GM18858 (cell line): ENCODE data around the gene CCDC186.

ENCODE experiments used
- ATAC-seq: cut with Tn5 transposase; IDR thresholded peaks from one replicate; pipeline ENCODE4 v1.9.1; 2021; ENCODE audit not compliant: unreplicated experiment

CCDC186 gene

DNA sequence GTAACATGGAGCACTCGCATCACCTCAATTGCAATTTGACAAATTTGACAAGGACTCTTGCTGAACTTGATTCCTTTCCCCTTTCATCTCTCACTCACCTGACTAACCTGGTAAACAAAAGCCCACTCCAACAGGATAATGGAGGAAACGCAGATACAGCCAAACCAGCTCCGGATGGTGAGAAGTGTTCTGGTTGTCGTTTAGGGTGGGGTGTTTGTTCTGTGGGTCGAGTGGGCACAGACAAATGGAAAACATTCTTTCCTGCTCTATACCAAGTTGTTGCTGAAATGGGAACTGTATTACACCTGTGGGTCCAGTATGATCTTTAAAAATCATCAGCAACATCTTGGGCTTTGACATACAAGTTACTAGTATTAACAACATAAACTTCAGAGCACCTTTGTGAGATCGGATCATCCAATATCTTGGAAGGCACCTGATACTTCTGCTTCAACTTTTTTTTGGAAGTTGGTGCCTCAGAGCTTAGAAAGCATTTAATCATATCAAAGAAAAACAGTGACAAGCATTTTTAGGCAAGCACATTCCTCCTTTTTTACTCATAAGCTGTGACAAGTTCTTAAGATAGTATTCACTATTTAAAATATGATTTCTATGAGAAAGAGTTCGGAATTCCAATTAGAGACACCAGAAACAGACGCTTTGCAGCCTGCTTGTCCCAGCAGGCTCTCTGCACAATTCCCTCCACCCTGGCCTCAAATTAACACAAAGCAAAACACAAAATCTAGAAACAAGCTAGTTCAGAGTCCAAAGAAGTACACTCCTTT, 58.1 kb downstream of the CCDC186 start:
- no peak for ATAC-seq

DNA sequence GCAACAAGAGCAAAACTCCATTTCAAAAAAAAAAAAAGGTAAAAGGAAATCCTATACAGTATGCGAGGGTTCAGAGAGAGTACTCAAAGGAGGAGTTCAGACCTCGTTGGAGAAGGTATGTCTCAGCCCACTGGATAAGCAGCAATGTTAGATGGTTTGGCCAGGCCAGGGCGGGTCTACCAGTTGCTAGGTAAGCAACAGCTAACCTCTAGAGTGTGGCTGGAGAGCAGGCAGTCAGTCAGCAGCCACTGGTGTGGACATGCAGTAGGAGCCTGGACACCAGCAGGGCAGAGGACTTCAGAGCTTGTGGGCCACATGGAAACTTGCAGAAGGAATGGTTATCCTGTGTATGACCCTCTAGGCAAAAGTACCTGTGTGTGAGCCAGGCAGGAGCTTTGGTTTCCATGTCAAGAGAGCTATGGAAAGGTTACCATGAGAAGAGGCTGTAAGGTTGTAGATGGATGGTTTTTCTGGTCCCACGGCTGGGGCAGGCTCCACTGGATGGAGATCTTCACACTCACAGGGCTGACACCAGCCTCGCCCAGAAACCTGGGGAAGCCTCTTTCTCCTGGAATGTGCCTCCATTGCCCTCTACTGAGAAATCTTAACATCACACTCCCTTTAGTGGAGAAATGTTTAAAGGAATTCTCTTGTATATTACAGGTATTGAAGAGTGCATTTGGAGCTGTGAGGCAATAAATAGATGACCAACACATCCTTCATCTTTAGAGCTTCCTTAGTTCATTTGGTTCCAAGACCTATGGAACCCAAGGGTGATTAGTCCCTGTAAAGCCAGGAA, 63.6 kb downstream of the CCDC186 start:
- ATAC-seq, result no peak

DNA sequence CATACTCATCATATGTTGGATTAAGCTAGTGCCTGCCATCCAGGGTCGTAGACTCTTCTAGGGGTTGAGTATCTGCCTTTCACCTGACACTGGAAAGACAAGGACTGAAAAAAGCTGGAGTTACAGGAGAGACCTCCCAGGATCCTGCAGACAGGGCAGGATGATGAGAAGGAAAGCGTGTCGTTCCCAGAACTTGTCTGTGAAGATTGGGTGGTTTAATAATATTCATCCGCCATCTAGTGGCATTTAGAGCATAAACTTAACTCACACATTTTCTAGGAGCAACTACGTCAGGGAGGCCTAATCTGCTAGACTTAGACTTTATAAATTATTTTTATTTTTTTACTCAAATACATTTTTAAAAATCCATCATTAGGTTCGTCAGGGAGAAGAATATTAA, 70.7 kb downstream of the CCDC186 start:
- ATAC-seq, result no peak

DNA sequence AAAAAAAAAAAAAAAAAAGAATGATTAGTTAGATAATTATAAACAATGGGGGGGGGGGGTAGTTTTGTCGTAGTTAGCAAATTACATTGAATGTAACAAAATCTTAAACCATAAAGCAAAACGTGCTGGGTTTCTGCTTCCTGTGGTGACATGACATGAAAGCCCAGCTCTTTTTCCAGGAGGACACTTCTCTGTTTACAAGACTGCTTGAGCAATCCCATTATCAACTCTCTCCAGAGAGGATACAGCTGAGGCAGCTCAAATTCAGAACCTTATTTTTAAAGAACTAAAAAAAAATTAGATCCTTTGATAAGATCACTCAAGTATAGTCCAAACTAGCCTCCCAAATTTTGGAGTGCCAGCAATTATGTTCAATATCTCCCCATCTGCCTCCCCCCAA, 71.7 kb downstream of the CCDC186 start:
- no peak for ATAC-seq

DNA sequence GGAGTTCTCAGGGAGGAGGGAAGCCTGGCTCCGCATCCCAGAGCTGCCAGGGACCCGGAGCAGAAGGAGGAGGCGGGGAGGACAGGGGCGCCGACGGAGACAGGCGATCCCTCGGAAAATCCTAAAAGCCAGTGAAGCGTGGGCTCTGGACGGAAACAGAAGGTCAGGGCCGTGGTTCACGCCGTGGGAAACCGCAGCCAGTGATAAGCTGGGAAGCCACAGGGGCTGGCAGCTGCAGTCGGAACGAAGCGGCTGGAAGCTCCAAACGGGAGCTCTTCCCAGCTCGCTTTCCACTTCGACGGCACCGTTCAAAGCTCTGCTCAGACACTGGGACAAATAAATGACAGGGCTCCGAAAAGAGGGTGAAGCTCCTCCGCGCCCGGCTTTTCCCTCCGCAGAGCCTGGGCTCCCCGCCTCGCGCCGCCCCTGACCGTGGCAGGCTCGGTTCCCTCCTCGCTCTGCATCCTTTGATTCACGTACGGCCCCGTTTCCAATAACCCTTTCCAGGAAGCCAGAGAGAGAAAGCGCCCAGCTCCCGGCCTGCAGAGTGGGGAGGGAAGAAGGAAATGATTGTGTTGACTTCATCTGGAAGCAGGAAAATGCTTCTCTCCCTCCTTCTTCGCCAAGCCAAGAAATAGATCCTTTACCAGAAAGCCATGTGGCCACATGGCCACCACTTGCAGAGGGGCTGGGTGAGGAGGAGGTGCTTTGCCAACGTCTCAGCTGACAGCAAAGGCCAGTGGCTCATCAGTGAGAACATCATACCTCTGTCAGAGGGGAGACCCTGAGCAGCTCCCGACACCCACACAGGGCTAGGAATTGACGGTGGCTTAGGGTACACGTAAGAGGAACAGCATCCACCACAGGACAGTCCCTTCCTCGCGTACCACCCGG, 72.9 kb downstream of the CCDC186 start:
- ATAC-seq, result no peak

DNA sequence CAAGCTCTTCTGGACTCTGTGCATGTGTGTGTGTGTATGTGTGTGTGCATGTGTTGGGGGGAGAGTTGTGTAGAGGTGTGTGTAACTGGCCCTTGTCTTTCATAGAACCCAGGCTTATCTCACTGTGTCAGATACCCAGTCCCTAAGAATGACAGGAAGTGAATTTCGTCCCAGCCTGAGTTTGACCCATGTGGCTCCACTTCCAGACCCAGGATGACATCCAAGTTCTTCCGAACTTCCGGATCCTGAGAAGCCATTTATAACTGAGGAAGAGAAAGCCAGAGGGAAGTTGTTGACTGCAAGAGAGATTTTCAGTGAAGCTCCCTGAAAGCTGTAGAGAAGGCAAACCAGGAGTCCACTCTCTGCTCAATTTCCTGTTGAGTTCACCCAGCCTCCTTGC, 77.1 kb downstream of the CCDC186 start:
- ATAC-seq, result no peak

DNA sequence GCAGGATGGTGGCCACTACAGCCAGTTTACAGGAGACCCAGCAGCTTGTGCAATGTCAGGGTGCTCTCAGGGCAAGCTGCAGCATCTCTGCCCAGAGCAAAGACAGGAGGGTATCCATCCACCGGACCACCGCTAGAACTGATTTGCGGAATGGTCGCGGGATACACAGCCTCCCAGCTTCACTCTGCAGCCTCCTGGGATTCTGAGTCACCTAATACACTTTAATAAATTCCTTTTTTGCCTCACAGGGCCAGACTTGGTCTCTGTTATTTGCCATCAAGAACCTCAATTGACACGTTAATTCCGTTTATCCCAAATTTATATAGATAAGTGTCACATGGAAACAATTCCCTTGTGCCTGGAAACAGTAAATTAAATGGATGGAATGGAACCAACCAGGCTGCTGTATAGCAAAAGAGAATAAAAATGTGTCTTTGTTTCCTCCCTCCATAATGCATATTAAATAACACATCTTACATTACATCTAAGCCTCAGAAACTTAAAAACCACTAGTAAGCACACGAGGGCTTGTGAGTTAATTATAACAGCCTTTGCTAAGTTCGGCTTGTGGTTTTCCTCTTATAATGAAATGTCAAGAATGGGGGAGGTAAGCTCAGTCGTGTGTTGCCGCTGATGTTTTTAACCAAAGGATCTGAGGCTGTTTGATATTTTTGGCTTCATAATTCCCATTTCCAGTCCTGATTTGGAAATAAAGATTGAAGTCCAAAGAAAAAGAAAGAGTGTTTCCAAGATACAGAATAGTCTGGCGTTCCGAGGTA, 78.3 kb downstream of the CCDC186 start:
- peak; percentile 45 for ATAC-seq

DNA sequence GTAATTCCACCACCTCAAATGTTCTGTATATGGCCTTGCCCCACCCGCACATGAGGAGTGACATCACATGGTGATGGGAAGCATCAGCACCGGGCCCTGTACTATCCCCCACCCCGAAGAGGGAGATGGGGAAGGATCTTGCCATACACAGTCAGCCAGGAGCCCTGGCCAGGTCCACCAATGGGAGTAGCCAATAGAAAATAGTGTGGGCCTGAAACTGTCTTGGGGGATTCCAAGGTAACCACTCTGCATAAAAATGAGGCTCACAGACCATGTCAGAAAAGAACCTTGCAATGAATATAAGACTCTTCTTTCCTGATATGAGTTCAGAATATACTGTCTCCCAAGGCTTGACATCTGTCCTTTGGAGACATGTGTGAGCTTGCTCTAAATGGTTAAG, 79.2 kb downstream of the CCDC186 start:
- no peak for ATAC-seq

DNA sequence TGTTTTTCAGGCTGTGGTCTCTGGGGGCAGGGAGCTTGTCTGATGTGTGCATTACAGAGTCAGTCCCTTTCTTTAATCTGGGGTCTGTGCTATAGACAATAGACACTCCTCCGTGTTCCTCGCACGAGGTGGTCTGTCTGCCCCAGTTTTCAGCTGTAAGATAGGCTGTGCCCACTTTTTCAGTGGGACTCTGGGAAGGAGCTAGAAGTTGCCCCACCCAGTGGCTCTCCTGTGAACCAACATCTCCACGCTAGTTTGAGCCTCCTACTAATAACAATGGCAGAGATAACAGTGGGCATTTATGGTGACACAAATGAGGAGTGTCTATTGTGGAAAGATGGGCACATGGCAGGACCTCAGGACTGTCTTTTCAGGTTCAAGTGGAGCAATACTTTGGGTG, 86.3 kb downstream of the CCDC186 start:
- no peak for ATAC-seq

DNA sequence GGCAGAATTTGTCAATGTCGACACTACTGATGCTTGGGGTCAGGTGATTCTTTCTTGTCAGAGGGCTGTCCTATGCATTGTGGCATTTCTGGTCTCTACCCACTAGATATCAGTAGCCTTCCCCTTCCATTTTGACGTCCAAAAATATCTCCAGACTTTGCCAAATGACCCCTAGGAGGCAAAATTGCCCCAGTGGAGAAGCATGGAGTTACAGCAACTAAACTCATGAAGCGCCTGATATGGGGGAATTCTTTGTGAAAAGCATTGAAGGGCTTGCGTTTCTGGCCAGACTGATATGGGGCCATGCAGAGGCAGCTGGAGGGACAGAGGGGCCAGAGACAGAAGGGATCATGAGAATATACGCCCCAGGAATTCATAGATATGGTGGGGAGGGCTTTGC, 86.7 kb downstream of the CCDC186 start:
- ATAC-seq, result no peak

DNA sequence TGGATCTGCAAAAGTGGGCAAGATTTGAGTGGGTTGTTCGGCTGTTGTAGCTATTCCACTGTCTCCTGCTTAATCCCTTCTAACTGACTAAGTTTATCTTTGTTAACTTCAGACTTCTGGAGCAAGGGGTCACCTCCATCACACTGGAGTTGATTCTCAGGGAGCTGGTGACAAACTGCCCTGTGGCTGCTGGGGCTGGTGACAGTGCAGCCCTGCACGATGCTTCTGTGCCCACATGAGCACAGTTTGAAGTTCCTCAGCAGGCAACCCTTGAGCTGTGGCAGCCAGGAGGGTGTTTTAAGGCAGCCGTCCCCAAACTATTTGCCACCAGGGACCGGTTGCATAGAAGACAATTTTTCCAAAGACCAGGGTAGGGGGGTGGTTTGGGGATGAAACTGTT, 89.8 kb downstream of the CCDC186 start:
- ATAC-seq, result no peak

DNA sequence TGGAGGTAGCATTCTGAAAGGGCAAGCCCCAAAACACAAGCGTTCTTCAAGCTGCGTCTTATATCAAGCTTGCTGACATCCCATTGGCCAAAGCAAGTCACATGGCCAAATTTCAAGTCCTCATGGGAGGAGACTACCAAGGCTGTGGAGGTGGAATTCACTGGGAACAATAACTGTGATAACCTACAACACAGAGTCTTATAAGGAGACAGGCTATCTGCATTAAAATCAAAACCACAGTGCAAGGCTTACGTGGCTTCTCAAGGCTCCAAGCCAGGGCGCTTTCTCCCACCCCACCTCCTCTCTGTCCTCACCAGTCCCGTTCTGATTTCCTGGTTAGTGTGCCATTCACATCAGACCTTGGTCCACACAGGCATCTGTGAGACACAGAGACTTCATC, 91.0 kb downstream of the CCDC186 start:
- ATAC-seq, result no peak

DNA sequence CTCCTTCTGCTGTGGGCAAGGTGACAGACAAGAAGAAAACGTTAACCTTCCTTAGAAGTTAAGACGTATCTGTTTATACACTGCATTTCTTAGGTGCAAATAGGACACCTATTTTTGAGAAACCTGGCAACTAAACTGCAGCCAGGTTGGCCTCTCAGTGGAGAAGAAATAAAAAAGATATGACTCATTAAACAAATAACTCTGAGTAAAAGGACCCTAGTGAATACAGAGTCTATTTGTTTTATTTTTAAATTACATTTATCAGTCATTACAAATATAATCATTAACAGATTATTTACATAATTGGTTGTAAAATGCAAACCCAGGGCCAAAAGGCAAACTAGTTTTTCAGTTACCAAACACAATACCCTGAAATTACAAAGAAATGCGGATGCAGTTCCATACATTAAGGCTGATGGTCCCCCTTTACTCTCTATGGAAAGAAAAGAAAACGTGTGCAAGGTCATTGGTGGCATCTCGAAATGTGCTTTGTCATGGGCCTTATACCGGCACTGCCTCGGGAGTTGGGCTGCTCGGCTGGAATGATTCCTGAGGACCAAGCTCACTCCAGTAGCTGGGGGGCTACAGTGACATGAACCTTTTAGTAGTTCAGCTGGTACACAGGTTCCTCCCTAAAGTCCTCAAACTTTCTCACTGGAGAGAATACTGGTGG, 92.0 kb downstream of the CCDC186 start:
- no peak for ATAC-seq

DNA sequence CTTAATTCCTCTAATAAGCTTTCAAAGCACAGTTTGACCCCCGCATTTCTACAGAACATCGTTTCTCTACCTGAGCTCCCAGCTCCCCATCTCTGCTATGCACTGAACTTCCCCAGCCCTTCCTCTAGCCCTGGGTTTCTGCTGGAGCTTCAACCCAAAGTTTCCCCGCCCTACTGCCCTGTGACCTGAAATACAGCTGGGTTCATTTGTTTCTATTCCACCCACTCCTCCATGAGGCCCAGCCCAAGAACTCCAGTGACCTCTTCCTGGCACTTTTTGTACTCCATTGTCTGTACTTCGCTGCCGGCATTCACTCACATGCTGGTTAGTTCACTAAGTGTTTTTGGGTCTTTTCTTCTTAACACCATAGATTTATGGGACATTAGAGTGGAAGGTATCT, 94.6 kb downstream of the CCDC186 start:
- no peak for ATAC-seq

DNA sequence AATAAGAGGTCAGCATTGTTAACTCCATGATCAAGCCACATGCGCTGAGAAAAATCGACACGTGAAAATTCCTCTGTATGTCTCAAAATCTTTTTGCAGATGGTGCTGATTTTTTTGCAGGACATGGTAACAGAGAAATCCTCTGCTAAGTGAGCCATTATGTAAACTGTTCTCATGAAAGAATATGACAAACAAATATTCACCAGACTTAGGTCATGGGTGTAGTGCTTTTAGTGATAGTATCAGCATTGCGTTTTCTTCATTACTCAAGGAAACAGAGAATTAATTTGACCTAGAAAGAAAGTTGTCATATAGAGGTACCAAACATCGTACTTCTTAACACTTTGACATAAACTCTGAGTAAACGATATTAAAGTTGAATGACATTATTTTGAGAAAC, 95.7 kb downstream of the CCDC186 start:
- ATAC-seq, result no peak

DNA sequence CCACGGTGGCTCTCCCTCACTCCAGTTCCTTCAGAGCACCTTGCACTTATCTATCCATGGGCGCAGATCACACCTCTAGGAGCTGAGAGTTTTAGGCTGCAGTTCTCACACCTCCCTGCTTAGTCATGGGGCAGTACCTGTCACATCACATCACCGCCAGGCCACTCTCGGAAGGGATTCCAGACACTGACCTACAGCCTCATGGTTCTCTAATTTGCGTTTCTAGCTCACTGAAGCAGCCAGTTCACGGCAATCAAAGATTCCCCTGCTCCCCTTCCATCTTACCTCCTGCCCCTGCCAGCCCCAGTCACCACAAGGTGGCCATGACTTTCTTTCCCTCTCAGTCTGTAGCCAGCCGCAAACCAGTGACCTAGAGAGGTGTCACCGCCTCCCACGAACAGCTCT, 96.2 kb downstream of the CCDC186 start:
- ATAC-seq, result no peak

DNA sequence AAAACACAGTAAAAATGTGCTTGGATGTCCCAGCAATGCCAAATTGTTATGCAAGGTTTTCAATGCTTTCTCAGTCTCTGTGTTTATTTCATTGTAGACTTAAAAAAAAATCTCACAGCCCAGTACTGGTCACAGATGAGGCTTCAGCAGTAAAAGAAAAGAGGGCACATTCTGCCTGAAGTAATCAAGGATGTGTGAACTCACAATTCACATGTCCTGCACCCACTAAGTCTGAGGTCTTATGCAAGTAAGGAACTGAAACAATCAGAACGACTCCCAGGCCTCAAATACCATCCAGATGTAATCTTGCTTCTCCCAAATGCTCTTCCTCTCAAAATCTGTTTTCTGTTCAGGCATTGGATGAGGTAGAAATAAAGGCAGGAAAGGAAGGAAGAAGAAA, 96.7 kb downstream of the CCDC186 start:
- ATAC-seq, result no peak

DNA sequence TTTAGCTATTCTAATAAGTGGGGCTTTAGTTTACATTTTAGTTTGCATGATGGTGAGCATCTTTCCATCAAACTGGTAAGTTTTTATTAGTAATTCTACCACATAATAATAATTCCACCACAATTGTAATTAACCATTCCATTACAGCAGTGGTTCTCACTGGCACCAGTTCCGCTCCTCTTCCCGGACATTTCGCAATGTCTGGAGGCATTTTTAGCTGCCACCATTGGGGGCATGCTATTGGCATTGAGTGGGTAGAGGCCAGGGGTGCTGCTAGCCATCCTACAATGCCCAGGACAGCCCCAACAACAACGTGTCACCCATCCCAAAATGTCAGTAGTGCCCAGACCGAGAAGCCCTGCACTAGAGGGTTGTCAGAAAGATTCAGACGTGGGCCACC, 98.9 kb downstream of the CCDC186 start:
- no peak for ATAC-seq

DNA sequence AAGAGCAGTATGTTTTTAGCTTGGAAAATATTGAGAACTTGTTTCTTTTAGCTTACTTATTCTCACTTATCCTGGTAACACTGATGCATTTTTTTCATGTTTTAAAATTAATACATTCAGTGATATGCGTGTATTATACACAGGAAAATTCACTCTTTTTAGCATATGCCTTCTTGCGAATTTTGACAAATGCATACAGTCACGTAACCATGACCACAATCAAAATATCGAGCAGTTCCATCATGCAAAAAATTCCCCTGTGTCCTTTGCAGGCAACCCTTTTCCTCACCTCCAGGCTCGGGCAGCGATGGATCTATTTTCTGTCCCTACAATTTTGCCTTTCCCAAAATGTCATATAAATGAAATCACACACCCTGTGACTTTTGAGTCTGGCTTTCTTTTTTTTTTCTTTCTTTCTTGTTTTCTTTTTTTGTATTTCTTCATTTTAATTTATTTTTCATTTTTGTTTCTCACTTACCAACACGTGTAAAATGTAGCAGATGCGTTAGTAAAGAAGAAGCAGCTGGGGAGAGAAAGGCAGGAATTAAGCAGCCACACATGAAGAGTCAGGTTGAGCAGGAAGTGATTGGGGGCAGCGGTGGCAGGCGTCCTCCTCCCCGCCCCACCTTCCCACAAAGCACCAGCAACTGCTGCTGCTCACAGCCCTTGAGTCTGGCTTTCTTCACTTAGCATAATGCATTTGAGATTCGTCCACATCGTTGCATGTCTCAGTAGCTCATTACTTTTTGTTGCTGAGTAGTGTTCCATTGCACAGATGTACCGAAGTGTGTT, 100.4 kb downstream of the CCDC186 start:
- no peak for ATAC-seq
